ENCODE data around the gene MEF2D. TPM values are rescaled to one million over a fixed set of nuclear protein-coding genes. Genes with fewer than 3 reads are reported as not detected.
A peak's percentile ranks its signal among the peaks of the same experiment; 100 is the strongest.

The MEF2D gene
- total and polyA plus RNA-seq, 2 donors (not counting 1 experiment from before 2014, with no cell fraction given) = 65.6 to 128 TPM

- peaks cover 100% of the 10 kb centered on the region for H3K79me2 ChIP-seq (ENCODE audit: control insufficient read depth, insufficient read depth, low read length)
- no peak overlapping the region for H2AFZ ChIP-seq (ENCODE audit: insufficient read depth, low read depth, low read length, poor library complexity, severe bottlenecking)
- Mint-ChIP-seq H3K4me1 (peaks cover 98% of the 10 kb centered on the region), H3K9me3 (ENCODE audit: insufficient read depth) (no peaks in the 10 kb centered on the region), H3K27ac (peak overlapping the region; percentile 92), H3K4me3 (peak overlapping the region; percentile 90), H3K27me3 (no peaks in the 10 kb centered on the region)
- ATAC-seq (ENCODE audit: low read depth) (peak; percentile 29), DNase-seq (no peak)
- peak overlapping the region in 4 of 5 experiments; percentile 2 to 53 (median 34) for H3K4me3 ChIP-seq (ENCODE audit: control extremely low read depth in 1 of 5, extremely low read depth in 1 of 5, insufficient read depth in 1 of 5, low read depth in 2 of 5, low read length in 4 of 5)
- peak overlapping the region; percentile 79 for H3K4me2 ChIP-seq (replicated peaks; ENCODE audit: low read depth, low read length, poor library complexity, severe bottlenecking)
- peak overlapping the region; percentile 59 for H3K9ac ChIP-seq (ENCODE audit: low read length)
- H3K4me1 ChIP-seq (ENCODE audit: control insufficient read depth in 2 of 2, insufficient read depth in 2 of 2, low read length in 2 of 2) = peaks cover 99 to 100% of the 10 kb centered on the region in 2 donors
- ChIA-PET POLR2A (interaction anchor here (0.5 to 11.9 kb wide), 7 partner anchors 10 to 99 kb away, joined by 3 to 193 read pairs (median 6); partner anchors contain the start of genes MEF2D and NAXE), CTCF (interaction anchor here (1.1 to 15.5 kb wide), 9 partner anchors 8 to 116 kb away, joined by 3 to 383 read pairs (median 3); partner anchors contain the start of gene MEF2D)
- H3K27me3 ChIP-seq (replicated peaks in 1 of 4; ENCODE audit: control extremely low read depth in 1 of 4, control insufficient read depth in 3 of 4, insufficient read depth in 4 of 4, low read length in 3 of 4) = no peaks in the 10 kb centered on the region
- H3K27ac ChIP-seq (ENCODE audit: low read length in 2 of 2) = peak overlapping the region; percentile 75 to 94
- 11% methylated on average over 3 of the region's 6 CpGs for WGBS (ENCODE audit: insufficient coverage)
- no peaks in the 10 kb centered on the region for H3K9me3 ChIP-seq (ENCODE audit: control extremely low read depth in 1 of 3, control insufficient read depth in 2 of 3, insufficient read depth in 1 of 3, low read length in 2 of 3)
- peaks cover 100% of the 10 kb centered on the region for H4K20me1 ChIP-seq (ENCODE audit: control insufficient read depth, insufficient read depth, low read length, poor library complexity, severe bottlenecking)
- no peak for TF ChIP-seq CTCF (IDR thresholded peaks at IDR 0.05)
- TF ChIP-seq EZH2 (IDR thresholded peaks at IDR 0.05; ENCODE audit: borderline replicate concordance, insufficient read depth, low read depth, low read length, poor library complexity, severe bottlenecking) = no peak
- intact Hi-C loops (cut with micrococcal nuclease) = loop anchor here (1.0 kb wide), 3 partner anchors 9 to 13 kb away; no protein-coding TSS in a partner anchor
- peaks cover 0 to 20% of the 10 kb centered on the region in 2 experiments for H3K36me3 ChIP-seq (replicated peaks in 1 of 2; ENCODE audit: control extremely low read depth in 1 of 2, control insufficient read depth in 1 of 2, extremely low read depth in 1 of 2, insufficient read depth in 2 of 2, low read length in 1 of 2)
These were observed 8.5 kb downstream of the MEF2D start for GRCh38 chr1:156492013-156492590.
